Hindlimb muscle (tissue), 1 donor: ENCODE data around the gene PKIG. TPM values are rescaled to one million over a fixed set of nuclear protein-coding genes. Genes with fewer than 3 reads are reported as not detected.
"Not testable (repeated sequence)": the region's sequence is repeated elsewhere in the genome, so short reads cannot be mapped to it uniquely, and the experiment has no call there.

Experiments
- DNase-seq: peaks from one replicate; pipeline ENCODE4 v3.0.0-alpha.2; 2013
- polyA plus RNA-seq: library from polyadenylated mRNA; unstranded; fragments of 120-200 nt; gene quantifications from one replicate; pipeline ENCODE4 v1.2.1, GENCODE V29; 2013; ENCODE audit not compliant: insufficient read length

The PKIG gene
- polyA plus RNA-seq, 1 donor: 57.2 TPM

- DNase-seq: no peak
Measured at GRCh38 chr20:44643154-44643519, 60.8 kb downstream of the PKIG start.

- DNase-seq: peak; percentile 40
Measured at GRCh38 chr20:44643596-44644229, 61.3 kb downstream of the PKIG start.

- no peak for DNase-seq
Measured at GRCh38 chr20:44644230-44644617, 61.8 kb downstream of the PKIG start.

GRCh38 chr20:44644667-44645131, 62.3 kb downstream of the PKIG start:
- DNase-seq: no peak

GRCh38 chr20:44646023-44646640, 63.8 kb downstream of the PKIG start:
- no peak for DNase-seq

- no peak for DNase-seq
Measured at GRCh38 chr20:44646641-44647274, 64.4 kb downstream of the PKIG start.

- DNase-seq: no peak
Measured at GRCh38 chr20:44648068-44648467, 65.7 kb downstream of the PKIG start.

- DNase-seq: no peak
Measured at GRCh38 chr20:44648579-44648978, 66.2 kb downstream of the PKIG start.

- no peak for DNase-seq
Measured at GRCh38 chr20:44649126-44649525, 66.7 kb downstream of the PKIG start.

GRCh38 chr20:44649976-44650375, 67.6 kb downstream of the PKIG start:
- DNase-seq: no peak

GRCh38 chr20:44650771-44651433, 68.5 kb downstream of the PKIG start:
- no peak for DNase-seq

- no peak for DNase-seq
Measured at GRCh38 chr20:44651434-44651683, 69.0 kb downstream of the PKIG start.

GRCh38 chr20:44651684-44652423, 69.5 kb downstream of the PKIG start, which contains the start of gene ADA:
ADA (minus strand) TSS chr20:44651699; CDS start chr20:44651607, 92 bp downstream.
- DNase-seq: peak; percentile 56

GRCh38 chr20:44653546-44653945, 71.2 kb downstream of the PKIG start:
- no peak for DNase-seq

- not testable (repeated sequence) for DNase-seq
Measured at GRCh38 chr20:44654210-44654609, 71.8 kb downstream of the PKIG start.

GRCh38 chr20:44656448-44656847, 74.1 kb downstream of the PKIG start:
- DNase-seq: no peak

GRCh38 chr20:44657875-44658274, 75.5 kb downstream of the PKIG start:
- DNase-seq: no peak

GRCh38 chr20:44658810-44659209, 76.4 kb downstream of the PKIG start:
- DNase-seq: no peak

- DNase-seq: no peak
Measured at GRCh38 chr20:44659931-44660330, 77.6 kb downstream of the PKIG start.

GRCh38 chr20:44660581-44660980, 78.2 kb downstream of the PKIG start:
- DNase-seq: no peak

- DNase-seq: no peak
Measured at GRCh38 chr20:44662261-44662660, 79.9 kb downstream of the PKIG start.

- no peak for DNase-seq
Measured at GRCh38 chr20:44664131-44664530, 81.8 kb downstream of the PKIG start.

GRCh38 chr20:44666066-44666465, 83.7 kb downstream of the PKIG start:
- no peak for DNase-seq
